A673 (cell line): ENCODE results near the gene MEIKIN. TPM values are rescaled to one million over a fixed set of nuclear protein-coding genes. Genes with fewer than 3 reads are reported as not detected.

Experiments
- BruUV-seq: library from RNA; stranded (reverse); fragments of 400-500 nt; replicated peaks from 2 replicates; lab custom pipeline; 2021; lab: Mats Ljungman, UMichigan
- CTCF ChIA-PET: fragments of 300-600 bp; sonication (Branson Sonifier 250); formaldehyde crosslinking; loops from one replicate; lab custom pipeline; 2022; ENCODE audit warnings: antibody characterized with exemption; lab: Charles Lee
- POLR2A ChIA-PET: fragments of 300-600 bp; sonication (Branson Sonifier 250); formaldehyde crosslinking; loops from one replicate; lab custom pipeline; 2022; ENCODE audit warnings: antibody characterized with exemption; ENCODE audit not compliant: low non-redundant PET; lab: Charles Lee
- DNase-seq: peaks from one replicate; pipeline ENCODE4 v3.0.0-alpha.2; 2015; ENCODE audit warnings: low spot score
- H3K27ac ChIP-seq: fragments of 200-600 bp; sonication (generic); 2 replicates; pipeline ENCODE4 v1.5.1; 2016; ENCODE audit warnings: mixed run types, low read depth, mild to moderate bottlenecking, mixed read lengths, antibody characterized with exemption, low read length; ENCODE audit not compliant: poor library complexity, severe bottlenecking
- H3K27me3 ChIP-seq: fragments of 200-600 bp; sonication (generic); replicated peaks from 2 replicates; pipeline ENCODE4 v1.6.1; 2017; ENCODE audit warnings: mixed run types, low read depth, mild to moderate bottlenecking, mixed read lengths, antibody characterized with exemption, low read length; ENCODE audit not compliant: insufficient read depth, poor library complexity
- H3K36me3 ChIP-seq: fragments of 200-600 bp; sonication (generic); 2 replicates; pipeline ENCODE4 v1.6.1; 2016; ENCODE audit warnings: mixed run types, mild to moderate bottlenecking, mixed read lengths, antibody characterized with exemption, low read length; ENCODE audit not compliant: insufficient read depth, poor library complexity, severe bottlenecking
- H3K4me1 ChIP-seq: fragments of 200-600 bp; sonication (generic); 2 replicates; pipeline ENCODE4 v1.6.1; 2017; ENCODE audit warnings: mixed run types, mild to moderate bottlenecking, mixed read lengths, antibody characterized with exemption, low read length; ENCODE audit not compliant: insufficient read depth, poor library complexity, severe bottlenecking
- H3K4me3 ChIP-seq: fragments of 200-600 bp; sonication (generic); 2 replicates; pipeline ENCODE4 v1.5.1; 2016; ENCODE audit warnings: low read depth, mixed run types, mild to moderate bottlenecking, mixed read lengths, low read length; ENCODE audit not compliant: poor library complexity, severe bottlenecking
- H3K9me3 ChIP-seq: fragments of 200-600 bp; sonication (generic); 2 replicates; pipeline ENCODE4 v1.6.1; 2016; ENCODE audit warnings: mixed run types, low read depth, mild to moderate bottlenecking, mixed read lengths, antibody characterized with exemption, low read length; ENCODE audit not compliant: poor library complexity, severe bottlenecking
- EZH2 ChIP-seq: fragments of 200-600 bp; sonication (generic); IDR thresholded peaks from 2 replicates; pipeline ENCODE4 v1.6.1; 2017; ENCODE audit warnings: borderline replicate concordance, low read depth, mild to moderate bottlenecking, mixed read lengths, antibody characterized with exemption, low read length; ENCODE audit not compliant: poor library complexity, severe bottlenecking
- intact Hi-C: fragments of 100-400 bp; cut with micrococcal nuclease; formaldehyde crosslinking; loops from one replicate; pipeline ENCODE4 v1.10.0; 2022; ENCODE audit not compliant: unreplicated experiment
- total RNA-seq: library from RNA; stranded (reverse); gene quantifications from 2 replicates; pipeline ENCODE4 v1.2.3, GENCODE V29; 2021
- TF ChIP-seq, protein P1 (sequence below): fragments of 300-800, 200-600 bp; sonication (generic); conservative IDR thresholded peaks from 2 replicates; pipeline ENCODE4 v1.5.1; 2017; ENCODE audit warnings: low read depth, mild to moderate bottlenecking, antibody characterized with exemption, low read length, moderate library complexity, mixed read lengths

Gene MEIKIN
- total RNA-seq, 1 experiment from 2014 or later: not detected

DNA sequence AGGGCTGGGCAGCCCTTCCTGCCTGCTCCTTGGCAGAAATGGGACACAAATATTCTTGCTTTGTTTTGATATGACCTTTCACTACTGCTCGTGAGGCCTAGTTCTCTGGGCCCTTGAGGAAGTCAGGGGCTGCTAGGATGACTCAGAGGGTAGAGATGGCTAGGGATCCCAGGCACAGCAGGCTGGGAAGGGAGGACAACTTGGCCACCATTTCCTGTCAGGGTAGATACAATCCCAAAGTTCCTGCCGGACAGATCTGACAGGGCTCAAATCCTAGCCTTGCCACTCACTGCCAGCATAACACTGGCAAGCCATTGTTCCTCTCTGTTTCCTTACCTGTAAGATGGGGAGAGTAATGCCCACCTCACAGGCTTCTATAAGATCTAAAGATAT, 31.7 kb upstream of the MEIKIN start:
- Histone ChIP-seq H3K4me3 (no peak overlapping the region), H3K36me3 (no peaks in the 10 kb centered on the region), H3K27ac (no peak overlapping the region), H3K27me3 (no peaks in the 10 kb centered on the region), H3K9me3 (no peaks in the 10 kb centered on the region), H3K4me1 (no peaks in the 10 kb centered on the region)
- ChIA-PET POLR2A (no interaction called here), CTCF (no interaction called here)
- TF ChIP-seq EZH2: no peak
- TF ChIP-seq, protein P1, sequence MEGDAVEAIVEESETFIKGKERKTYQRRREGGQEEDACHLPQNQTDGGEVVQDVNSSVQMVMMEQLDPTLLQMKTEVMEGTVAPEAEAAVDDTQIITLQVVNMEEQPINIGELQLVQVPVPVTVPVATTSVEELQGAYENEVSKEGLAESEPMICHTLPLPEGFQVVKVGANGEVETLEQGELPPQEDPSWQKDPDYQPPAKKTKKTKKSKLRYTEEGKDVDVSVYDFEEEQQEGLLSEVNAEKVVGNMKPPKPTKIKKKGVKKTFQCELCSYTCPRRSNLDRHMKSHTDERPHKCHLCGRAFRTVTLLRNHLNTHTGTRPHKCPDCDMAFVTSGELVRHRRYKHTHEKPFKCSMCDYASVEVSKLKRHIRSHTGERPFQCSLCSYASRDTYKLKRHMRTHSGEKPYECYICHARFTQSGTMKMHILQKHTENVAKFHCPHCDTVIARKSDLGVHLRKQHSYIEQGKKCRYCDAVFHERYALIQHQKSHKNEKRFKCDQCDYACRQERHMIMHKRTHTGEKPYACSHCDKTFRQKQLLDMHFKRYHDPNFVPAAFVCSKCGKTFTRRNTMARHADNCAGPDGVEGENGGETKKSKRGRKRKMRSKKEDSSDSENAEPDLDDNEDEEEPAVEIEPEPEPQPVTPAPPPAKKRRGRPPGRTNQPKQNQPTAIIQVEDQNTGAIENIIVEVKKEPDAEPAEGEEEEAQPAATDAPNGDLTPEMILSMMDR: no peak
- no peak for DNase-seq
- BruUV-seq: no TSS peak
- intact Hi-C loops: no loop called here

DNA sequence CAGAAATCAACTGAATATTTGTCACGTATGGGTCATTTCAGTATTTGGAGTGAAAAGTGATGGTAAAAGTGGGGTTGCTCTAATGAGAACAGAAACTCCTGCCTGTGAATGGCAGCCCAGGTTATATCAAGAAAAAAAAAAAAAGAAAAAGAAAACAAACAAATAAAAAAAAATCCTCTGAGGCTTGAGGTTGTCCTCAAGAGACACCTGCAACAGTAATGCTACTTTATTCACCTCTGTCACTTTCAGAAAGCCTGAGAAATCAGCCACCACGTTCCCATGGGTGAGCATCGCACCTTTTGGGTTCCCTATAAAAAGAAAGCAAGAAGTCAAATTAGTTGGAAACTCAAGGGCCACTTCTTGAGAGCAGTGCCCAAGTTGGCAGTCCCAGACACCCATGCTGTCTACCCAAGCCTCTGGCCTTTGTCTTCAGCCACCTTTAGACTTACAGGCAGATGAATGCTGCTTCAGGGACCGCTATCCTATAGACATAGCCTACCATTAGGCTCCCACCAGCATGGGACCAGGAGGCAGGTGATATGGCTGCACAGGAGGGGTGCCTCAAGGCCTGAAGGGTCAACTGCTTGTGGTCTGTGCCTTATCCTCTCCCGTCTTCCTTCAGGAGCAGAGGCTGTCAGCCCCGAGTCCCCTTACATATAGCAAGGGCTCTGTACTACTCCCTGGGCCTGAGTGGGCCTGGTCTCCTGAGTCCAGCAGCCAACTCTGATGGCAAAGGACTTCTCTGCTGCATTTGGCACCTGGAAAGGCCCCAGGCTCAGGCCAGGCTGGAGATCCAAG, 31.1 kb upstream of the MEIKIN start:
- no peak for DNase-seq
- POLR2A ChIA-PET: no interaction called here
- no peaks in the 10 kb centered on the region for H3K9me3 ChIP-seq
- H3K4me3 ChIP-seq: no peak overlapping the region
- TF ChIP-seq EZH2: no peak
- TF ChIP-seq, protein P1: no peak
- intact Hi-C loops: no loop called here
- H3K27ac ChIP-seq: no peak overlapping the region
- CTCF ChIA-PET: no interaction called here
- BruUV-seq: no TSS peak
- H3K4me1 ChIP-seq: no peaks in the 10 kb centered on the region
- H3K27me3 ChIP-seq: no peaks in the 10 kb centered on the region
- no peaks in the 10 kb centered on the region for H3K36me3 ChIP-seq

DNA sequence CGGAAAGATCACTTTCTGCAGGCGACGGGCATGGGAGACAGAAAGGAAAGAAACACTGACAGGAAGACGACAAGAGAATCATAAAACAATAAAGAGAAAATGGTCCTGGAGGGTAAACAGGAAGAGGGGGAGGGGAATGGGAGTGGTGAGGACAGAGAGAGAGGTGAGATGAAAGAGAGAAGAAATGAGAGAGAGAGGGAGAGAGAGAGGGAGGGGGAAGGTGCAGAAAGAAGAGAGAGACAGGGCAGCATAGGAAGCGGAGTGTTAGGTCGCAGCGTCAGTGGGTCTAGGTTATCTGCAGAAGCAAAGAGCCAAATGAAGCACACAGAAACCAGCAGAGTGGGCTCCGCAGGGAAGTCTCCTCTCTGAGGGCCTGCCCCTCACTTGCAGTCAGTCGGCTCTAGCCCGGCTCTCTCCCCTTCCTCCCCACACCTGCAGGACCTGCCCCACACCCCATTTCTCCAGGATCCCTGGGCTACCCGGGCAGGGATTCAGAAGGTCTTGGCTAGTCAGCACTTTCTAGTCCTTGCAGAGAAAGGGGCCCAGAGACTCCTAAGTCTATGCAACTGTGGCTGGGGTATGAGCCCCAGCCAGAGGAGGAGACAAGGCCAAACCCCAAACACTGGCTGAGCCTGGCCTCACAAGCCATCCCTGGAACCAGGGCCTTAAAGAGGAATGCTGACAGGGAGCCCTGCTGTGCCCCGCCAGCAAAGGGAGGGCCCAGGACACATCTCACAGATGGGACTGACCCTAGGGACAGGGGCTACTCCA, 29.7 kb upstream of the MEIKIN start:
- peaks cover under 1% of the 10 kb centered on the region for H3K27me3 ChIP-seq
- H3K4me1 ChIP-seq: no peaks in the 10 kb centered on the region
- ChIA-PET CTCF (no interaction called here), POLR2A (no interaction called here)
- H3K27ac ChIP-seq: no peak overlapping the region
- intact Hi-C loops: no loop called here
- TF ChIP-seq, protein P1: no peak
- no peak for TF ChIP-seq EZH2
- no peak overlapping the region for H3K4me3 ChIP-seq
- H3K36me3 ChIP-seq: no peaks in the 10 kb centered on the region
- H3K9me3 ChIP-seq: no peaks in the 10 kb centered on the region
- BruUV-seq: no TSS peak
- DNase-seq: no peak
